Adrenal gland (tissue), 12 donors: ENCODE data around the gene UNC5CL. TPM values are rescaled to one million over a fixed set of nuclear protein-coding genes. Genes with fewer than 3 reads are reported as not detected.
"Not testable (repeated sequence)": the region's sequence is repeated elsewhere in the genome, so short reads cannot be mapped to it uniquely, and the experiment has no call there.

Experiments
- DNase-seq, 7 donors: peaks; one replicate each; pipeline ENCODE4 v3.0.0-alpha.2; 2019 to 2020
- H3K27ac ChIP-seq, 5 donors: fragments of 200-600 bp; sonication (generic) in 4 of 5; 1 replicate in 3 of 5; 2 replicates in 2 of 5; pipeline versions ENCODE4 v1.5.1 to v1.8.0; 2016 to 2020; ENCODE audit warnings: mild to moderate bottlenecking in 1 of 5
- H3K27me3 ChIP-seq: fragments of 200-600 bp; 2 replicates; pipeline ENCODE4 v1.8.0; 2021
- H3K36me3 ChIP-seq, 2 donors: fragments of 200-600 bp; replicated peaks in 1 of 2; 1 replicate in 1 of 2; 2 replicates in 1 of 2; pipeline versions ENCODE4 v1.5.1 to v1.8.0; 2018 to 2022
- H3K4me1 ChIP-seq, 2 donors: fragments of 200-600 bp; replicated peaks in 1 of 2; 1 replicate in 1 of 2; 2 replicates in 1 of 2; pipeline versions ENCODE4 v1.5.1 to v1.8.0; 2018 to 2021
- H3K4me3 ChIP-seq, 4 donors: fragments of 200-600 bp; sonication (generic) in 3 of 4; one replicate each; pipeline ENCODE4 v1.5.1; 2016 to 2018
- H3K9me3 ChIP-seq, 3 donors: fragments of 200-600 bp; sonication (generic) in 1 of 3; replicated peaks in 1 of 3; 1 replicate in 2 of 3; 2 replicates in 1 of 3; pipeline versions ENCODE4 v1.5.1 to v1.8.0; 2016 to 2021
- POLR2A ChIP-seq, 2 donors: fragments of 450-650 bp; IDR thresholded peaks; one replicate each; pipeline ENCODE4 v1.6.1; 2017; ENCODE audit warnings: antibody characterized with exemption in 2 of 2, mild to moderate bottlenecking in 2 of 2, moderate library complexity in 1 of 2
- WGBS, 4 donors: extraction: QIAGEN DNeasy Blood & Tissue Kit in 2 of 4; methylation state at CpG; one replicate each; pipeline versions ENCODE4 v1.1.5 to v1.1.7; 2013 to 2017; 5-methylcytosine and 5-hydroxymethylcytosine counted together
- intact Hi-C, 2 donors: fragments of 100-400 bp; cut with DNase I; formaldehyde crosslinking; loops; one replicate each; pipeline versions ENCODE4 v1.14.1 to v1.15.0; 2022 to 2023
- polyA plus RNA-seq, 3 donors: library from polyadenylated mRNA; stranded (reverse); fragments of 200-250 nt in 2 of 3; fragments of 350-450 nt in 1 of 3; fragmentation: Illumina TruSeq in 1 of 3; extraction: RNeasy Lipid Tissue Mini Kit (QIAGEN cat#74804) in 1 of 3; gene quantifications; one replicate each; pipeline ENCODE4 v1.2.3, GENCODE V29; 2013 to 2014
- total RNA-seq, 9 donors: library from RNA; depleted of rRNA in 4 of 9; stranded (reverse); fragments of >200 nt in 4 of 9; fragments of 120-200 nt in 1 of 9; fragmentation: NEBNext Ultra II Directional in 1 of 9; extraction: Animal tissue kit (Norgen Biotek cat#: 25700) in 1 of 9; gene quantifications; one replicate each; pipeline versions ENCODE4 v1.1.0 to v1.2.4, GENCODE V29; 2013 to 2023
- TF ChIP-seq, protein P1 (sequence below), 6 experiments: fragments of 450-650 bp in 4 of 6; fragments of 200-600 bp in 2 of 6; sonication (generic) in 1 of 6; IDR thresholded peaks; 1 replicate in 5 of 6; 2 replicates in 1 of 6; pipeline versions ENCODE4 v1.5.1 to v1.8.0; 2016 to 2021; ENCODE audit warnings: antibody characterized with exemption in 6 of 6, mild to moderate bottlenecking in 2 of 6, moderate library complexity in 1 of 6
- donor health status: healthy with polysubstance abuse.
- donor health status: Bipolar disorder and iron deficiency.
- donor health status: DM: yes; HTN: yes; CAD: no.
- donor health status: DM: no; HTN: no; CAD: no.
- donor health status: DM: no; HTN: no; CAD: no.
- donor health status: DM: yes; HTN: yes; CAD: no.

Gene UNC5CL
- total and polyA plus RNA-seq, 12 donors: 0.20 to 1.6 (median 0.86) TPM

DNA sequence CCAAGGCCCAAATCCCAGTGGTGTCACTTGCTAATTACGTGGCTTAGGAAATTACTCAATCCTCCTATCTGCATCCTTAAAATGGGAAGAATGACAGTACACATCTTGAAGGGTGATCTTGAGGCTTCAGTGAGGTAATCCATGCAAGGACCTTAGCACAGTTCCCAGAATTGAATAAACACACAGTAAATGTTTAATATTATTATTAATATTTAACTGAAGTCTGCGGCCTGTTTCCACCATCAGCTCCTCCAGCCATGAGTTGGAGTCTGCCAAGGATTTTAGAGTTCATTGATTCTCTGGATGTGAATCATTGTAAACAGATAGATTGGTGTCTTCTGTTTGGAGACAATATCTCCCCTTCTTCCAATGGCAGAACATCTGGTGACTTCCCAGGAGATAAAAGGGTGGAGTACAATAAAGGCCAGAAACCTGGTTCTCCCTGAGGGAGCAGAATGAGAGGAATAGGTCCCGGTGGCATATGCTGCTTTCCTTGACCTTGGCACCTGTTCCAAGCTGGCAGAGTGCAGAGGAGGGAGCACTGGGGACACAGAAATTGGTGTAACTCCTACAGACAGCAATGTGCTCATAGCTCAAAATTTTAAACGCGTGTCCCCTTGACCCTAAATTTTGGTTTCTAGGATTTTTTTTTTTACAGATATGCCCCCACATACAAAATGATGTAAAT lies 25.4 kb downstream of the UNC5CL start:
- H3K27me3 ChIP-seq: no peaks in the 10 kb centered on the region
- WGBS, 4 donors: 81 to 87% (median 84%) methylated on average over 5 of the region's 5 CpGs
- DNase-seq: no peak
- no peak overlapping the region for H3K4me3 ChIP-seq
- H3K36me3 ChIP-seq: no peaks in the 10 kb centered on the region
- no peak overlapping the region for H3K27ac ChIP-seq
- intact Hi-C loops: no loop called here
- H3K4me1 ChIP-seq: no peaks in the 10 kb centered on the region
- TF ChIP-seq, protein P1, sequence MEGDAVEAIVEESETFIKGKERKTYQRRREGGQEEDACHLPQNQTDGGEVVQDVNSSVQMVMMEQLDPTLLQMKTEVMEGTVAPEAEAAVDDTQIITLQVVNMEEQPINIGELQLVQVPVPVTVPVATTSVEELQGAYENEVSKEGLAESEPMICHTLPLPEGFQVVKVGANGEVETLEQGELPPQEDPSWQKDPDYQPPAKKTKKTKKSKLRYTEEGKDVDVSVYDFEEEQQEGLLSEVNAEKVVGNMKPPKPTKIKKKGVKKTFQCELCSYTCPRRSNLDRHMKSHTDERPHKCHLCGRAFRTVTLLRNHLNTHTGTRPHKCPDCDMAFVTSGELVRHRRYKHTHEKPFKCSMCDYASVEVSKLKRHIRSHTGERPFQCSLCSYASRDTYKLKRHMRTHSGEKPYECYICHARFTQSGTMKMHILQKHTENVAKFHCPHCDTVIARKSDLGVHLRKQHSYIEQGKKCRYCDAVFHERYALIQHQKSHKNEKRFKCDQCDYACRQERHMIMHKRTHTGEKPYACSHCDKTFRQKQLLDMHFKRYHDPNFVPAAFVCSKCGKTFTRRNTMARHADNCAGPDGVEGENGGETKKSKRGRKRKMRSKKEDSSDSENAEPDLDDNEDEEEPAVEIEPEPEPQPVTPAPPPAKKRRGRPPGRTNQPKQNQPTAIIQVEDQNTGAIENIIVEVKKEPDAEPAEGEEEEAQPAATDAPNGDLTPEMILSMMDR (IDR thresholded peaks at IDR 0.05): no peak
- TF ChIP-seq POLR2A (IDR thresholded peaks at IDR 0.05): no peak
- H3K9me3 ChIP-seq: no peaks in the 10 kb centered on the region

DNA sequence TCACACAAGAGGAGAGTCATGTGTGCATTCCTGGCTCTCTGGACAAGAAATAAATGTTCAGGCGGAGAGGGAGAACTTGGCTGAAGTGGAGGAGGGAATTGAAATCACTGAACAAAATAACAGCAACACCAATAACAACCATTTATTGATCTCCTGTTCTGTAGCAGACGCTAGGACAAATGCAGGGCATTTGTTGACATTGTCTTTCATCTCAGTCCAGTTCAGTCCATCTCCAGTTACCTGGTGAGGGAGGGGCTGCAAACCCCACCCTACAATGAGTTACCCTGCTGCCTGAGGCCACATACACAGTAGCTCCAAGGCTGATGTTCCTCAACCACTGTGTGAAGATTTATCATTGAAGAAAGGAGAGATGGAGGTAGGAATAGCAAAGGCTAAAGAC lies 27.3 kb downstream of the UNC5CL start:
- 80 to 94% (median 90%) methylated on average over 2 of the region's 2 CpGs for WGBS, 4 donors

DNA sequence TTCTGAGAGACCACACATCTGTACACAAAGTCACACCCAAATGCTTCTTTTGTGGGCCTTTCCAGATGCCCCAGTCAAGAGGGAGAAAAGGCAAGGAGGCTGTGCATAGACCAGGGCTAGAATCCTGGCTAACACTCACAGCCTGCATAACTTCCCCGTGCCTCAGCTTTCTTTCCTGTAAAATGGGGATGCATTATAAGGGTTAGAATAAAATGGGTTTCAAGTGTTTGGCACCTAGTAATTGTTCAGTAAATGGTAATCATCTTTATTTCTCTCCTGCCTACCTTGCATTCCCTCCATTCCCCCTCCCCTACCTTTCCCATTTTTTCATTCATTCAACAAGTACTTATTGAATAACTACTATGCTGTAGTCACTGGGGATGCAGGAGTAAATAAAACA lies 29.4 kb downstream of the UNC5CL start:
- Histone ChIP-seq H3K4me1 (no peaks in the 10 kb centered on the region), H3K36me3 (no peaks in the 10 kb centered on the region), H3K27me3 (no peaks in the 10 kb centered on the region), H3K4me3 (no peak overlapping the region), H3K9me3 (no peaks in the 10 kb centered on the region), H3K27ac (no peak overlapping the region)
- intact Hi-C loops: loop anchor here in 1 of 2 donors (5.0 kb wide), 1 partner anchor 58 kb away; no protein-coding TSS in a partner anchor
- no peak for DNase-seq
- no peak for TF ChIP-seq POLR2A (IDR thresholded peaks at IDR 0.05)
- TF ChIP-seq, protein P1 (IDR thresholded peaks at IDR 0.05): no peak
- 80 to 100% (median 95%) methylated on average over 1 of the region's 1 CpG for whole genome bisulfite sequencing, 4 donors

More for the DNA sequence above, 27.3 kb downstream of the UNC5CL start:
- intact Hi-C loops: no loop called here
- no peak overlapping the region for H3K27ac ChIP-seq
- no peaks in the 10 kb centered on the region for H3K4me1 ChIP-seq
- DNase-seq: no peak
- no peak for TF ChIP-seq POLR2A (IDR thresholded peaks at IDR 0.05)
- TF ChIP-seq, protein P1 (IDR thresholded peaks at IDR 0.05): no peak
- H3K9me3 ChIP-seq: no peaks in the 10 kb centered on the region
- H3K4me3 ChIP-seq: no peak overlapping the region
- no peaks in the 10 kb centered on the region for H3K36me3 ChIP-seq
- H3K27me3 ChIP-seq: no peaks in the 10 kb centered on the region

DNA sequence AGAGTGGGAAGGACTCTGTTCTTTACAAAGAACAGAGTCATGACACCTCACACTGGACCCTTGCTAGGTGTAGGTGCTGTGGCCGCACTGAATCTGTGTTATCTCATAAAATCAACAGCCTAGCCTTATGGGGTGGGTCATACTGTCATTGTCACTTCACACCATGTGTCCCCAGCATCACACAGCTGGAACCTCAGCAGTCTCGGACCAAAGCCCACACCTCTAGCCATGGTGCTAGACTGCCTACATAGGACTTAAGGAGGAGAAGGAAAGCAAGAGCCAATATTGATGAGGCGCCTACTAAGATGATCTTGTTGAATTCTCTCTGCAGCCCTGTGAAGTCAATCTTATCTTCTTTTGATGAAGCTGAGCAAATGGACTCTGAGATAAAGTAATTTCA lies 31.0 kb downstream of the UNC5CL start:
- no peak overlapping the region for H3K4me3 ChIP-seq
- no peaks in the 10 kb centered on the region for H3K9me3 ChIP-seq
- WGBS, 4 donors: 81 to 93% (median 91%) methylated on average over 3 of the region's 3 CpGs
- TF ChIP-seq, protein P1 (IDR thresholded peaks at IDR 0.05): no peak
- TF ChIP-seq POLR2A (IDR thresholded peaks at IDR 0.05): no peak
- DNase-seq: no peak
- H3K27me3 ChIP-seq: no peaks in the 10 kb centered on the region
- intact Hi-C loops: loop anchor here in 1 of 2 donors (5.0 kb wide), 1 partner anchor 59 kb away; no protein-coding TSS in a partner anchor
- no peaks in the 10 kb centered on the region for H3K36me3 ChIP-seq
- H3K27ac ChIP-seq: no peak overlapping the region
- no peaks in the 10 kb centered on the region for H3K4me1 ChIP-seq

DNA sequence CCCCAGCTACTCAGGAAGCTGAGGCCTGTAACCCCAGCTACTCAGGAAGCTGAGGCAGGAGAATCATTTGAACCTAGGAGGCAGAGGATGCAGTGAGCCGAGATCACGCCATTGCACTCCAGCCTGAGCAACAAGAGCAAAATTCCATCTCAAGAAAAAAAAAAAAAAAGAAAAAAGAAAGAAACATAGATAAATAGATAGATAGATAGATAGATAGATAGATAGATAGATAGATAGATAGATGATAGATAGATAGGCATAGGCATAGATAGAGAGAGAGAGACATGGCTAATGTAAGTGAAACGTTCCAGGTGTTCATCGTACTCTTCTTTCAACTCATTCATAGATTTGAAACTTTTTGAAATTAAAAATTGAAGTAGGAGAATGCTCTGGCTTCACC lies 32.0 kb downstream of the UNC5CL start:
- DNase-seq, H3K36me3 ChIP-seq, H3K9me3 ChIP-seq, H3K27ac ChIP-seq, H3K27me3 ChIP-seq, H3K4me1 ChIP-seq, H3K4me3 ChIP-seq: not testable (repeated sequence)
- 90 to 97% (median 93%) methylated on average over 4 of the region's 4 CpGs for WGBS, 4 donors
- intact Hi-C loops: loop anchor here in 1 of 2 donors (5.0 kb wide), 1 partner anchor 60 kb away; no protein-coding TSS in a partner anchor
